Measurements from ENCODE around the gene EIF2B5. TPM values are rescaled to one million over a fixed set of nuclear protein-coding genes. Genes with fewer than 3 reads are reported as not detected.

The EIF2B5 gene
- total and polyA plus RNA-seq, 9 of the 15 experiments (the other 6 are each of a cell fraction or from before 2014, with no cell fraction given) = 19.1 to 92.4 (median 74.0) TPM

- Histone ChIP-seq H3K27me3 (ENCODE audit: control insufficient read depth in 2 of 2, insufficient read depth in 2 of 2, low read length in 2 of 2) (no peaks in the 10 kb centered on the region), H3K4me2 (ENCODE audit: insufficient read depth, low read length) (no peak overlapping the region), H3K9ac (ENCODE audit: insufficient read depth in 1 of 2, low read depth in 2 of 2, low read length in 2 of 2) (no peak overlapping the region), H3K4me1 (replicated peaks in 1 of 2; ENCODE audit: control insufficient read depth in 2 of 2, insufficient read depth in 2 of 2, low read length in 2 of 2) (peaks cover 0 to 3% of the 10 kb centered on the region in 2 experiments; a peak in 2 of 5 replicates), H3K27ac (ENCODE audit: extremely low read depth, low read depth, low read length) (no peak overlapping the region), H3K9me1 (ENCODE audit: control insufficient read depth, insufficient read depth, low read length) (peaks cover 2% of the 10 kb centered on the region), H3K9me3 (replicated peaks; ENCODE audit: control insufficient read depth, insufficient read depth, low read depth, low read length) (no peaks in the 10 kb centered on the region), H2AFZ (ENCODE audit: low read depth, low read length) (no peak overlapping the region), H3K79me2 (ENCODE audit: control insufficient read depth, insufficient read depth, low read length) (no peaks in the 10 kb centered on the region), H3K4me3 (no peak overlapping the region), H4K20me1 (replicated peaks; ENCODE audit: control insufficient read depth, insufficient read depth, low read length) (no peaks in the 10 kb centered on the region), H3K36me3 (ENCODE audit: control insufficient read depth, insufficient read depth, low read length) (peaks cover 53% of the 10 kb centered on the region)
- TF ChIP-seq FOS (IDR thresholded peaks at IDR 0.05; ENCODE audit: extremely low read depth, insufficient read length) (no peak), POLR2A (conservative IDR thresholded peaks at IDR 0.05) (peak; percentile 32)
- ChIA-PET CTCF (ENCODE audit: low intra/inter-chr PET ratio) (interaction anchor here (0.6 to 0.9 kb wide), 2 partner anchors 30 to 118 kb away, joined by 3 read pairs; no protein-coding TSS in a partner anchor), POLR2A (interaction anchor here (0.9 to 4.1 kb wide), 3 partner anchors 10 to 125 kb away, joined by 3 to 48 read pairs (median 6); partner anchors contain the start of genes DVL3 and EIF2B5)
- no peak for FAIRE-seq
- no peak; the same call in 1 of the 3 replicates for ATAC-seq
- intact Hi-C loops (cut with micrococcal nuclease) (loop anchor here (1.0 to 5.0 kb wide), 2 partner anchors 96 to 138 kb away; no protein-coding TSS in a partner anchor), in situ Hi-C loops (cut with MboI) (no loop called here)
- no TSS peak for BruUV-seq (replicated peaks)
- no peak for DNase-seq (ENCODE audit: extremely low read depth in 1 of 4, low spot score in 3 of 4)
- 82% methylated on average over 8 of the region's 8 CpGs for WGBS (ENCODE audit: insufficient coverage, low coverage, missing lambda C conversion rate)
Observed at GRCh38 chr3:184145751-184146270, 10.7 kb downstream of the EIF2B5 start.

DNA sequence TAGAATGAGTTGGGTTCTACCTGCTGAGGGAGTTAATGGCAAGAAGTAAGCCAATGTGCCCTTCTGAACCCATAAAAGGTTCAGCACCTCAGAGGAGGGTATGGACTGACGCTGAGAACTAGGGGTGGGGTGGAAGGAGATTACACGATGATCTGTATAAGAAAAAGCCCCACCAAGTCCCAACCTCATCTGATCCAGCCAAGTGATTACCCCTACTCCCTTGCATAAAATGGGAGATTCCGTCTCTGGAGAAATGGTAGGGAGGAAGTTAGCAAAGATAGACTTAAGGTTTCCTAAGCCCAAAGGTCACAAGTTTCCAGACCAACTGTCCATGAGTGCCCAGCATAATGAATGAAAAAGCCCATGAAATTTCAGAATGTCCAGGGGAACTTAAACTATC, 12.9 kb downstream of the EIF2B5 start:
- Histone ChIP-seq H3K9me3 (replicated peaks; ENCODE audit: control insufficient read depth, insufficient read depth, low read depth, low read length) (no peaks in the 10 kb centered on the region), H3K27me3 (ENCODE audit: control insufficient read depth in 2 of 2, insufficient read depth in 2 of 2, low read length in 2 of 2) (no peaks in the 10 kb centered on the region), H3K36me3 (ENCODE audit: control insufficient read depth, insufficient read depth, low read length) (peaks cover 30% of the 10 kb centered on the region), H3K9ac (ENCODE audit: insufficient read depth in 1 of 2, low read depth in 2 of 2, low read length in 2 of 2) (no peak overlapping the region; a peak in 1 of 4 replicates), H3K27ac (ENCODE audit: extremely low read depth, low read depth, low read length) (no peak overlapping the region), H3K79me2 (ENCODE audit: control insufficient read depth, insufficient read depth, low read length) (no peaks in the 10 kb centered on the region), H2AFZ (ENCODE audit: low read depth, low read length) (no peak overlapping the region), H4K20me1 (replicated peaks; ENCODE audit: control insufficient read depth, insufficient read depth, low read length) (no peaks in the 10 kb centered on the region), H3K9me1 (ENCODE audit: control insufficient read depth, insufficient read depth, low read length) (peaks cover 2% of the 10 kb centered on the region), H3K4me1 (replicated peaks in 1 of 2; ENCODE audit: control insufficient read depth in 2 of 2, insufficient read depth in 2 of 2, low read length in 2 of 2) (peaks cover 0 to 3% of the 10 kb centered on the region in 2 experiments; a peak in 2 of 5 replicates), H3K4me2 (ENCODE audit: insufficient read depth, low read length) (no peak overlapping the region), H3K4me3 (no peak overlapping the region)
- no peak for ATAC-seq
- BruUV-seq (replicated peaks) = no TSS peak
- WGBS (ENCODE audit: insufficient coverage, low coverage, missing lambda C conversion rate) = 19% methylated on average over 3 of the region's 3 CpGs
- POLR2A ChIA-PET = interaction anchor here (0.7 to 1.2 kb wide), 3 partner anchors 8 to 230 kb away, joined by 3 read pairs; no protein-coding TSS in a partner anchor
- no peak for DNase-seq (ENCODE audit: extremely low read depth in 1 of 4, low spot score in 3 of 4)
- no peak for FAIRE-seq
- in situ Hi-C loops (cut with MboI) = no loop called here
- CTCF ChIA-PET (ENCODE audit: low intra/inter-chr PET ratio) = no interaction called here
- intact Hi-C loops (cut with micrococcal nuclease) = loop anchor here (5.0 kb wide), 1 partner anchor 94 kb away; no protein-coding TSS in a partner anchor
- no peak for TF ChIP-seq CBFA2T2 (conservative IDR thresholded peaks at IDR 0.05)
- no peak for TF ChIP-seq SMAD4 (CRISPR knock-in tag; conservative IDR thresholded peaks at IDR 0.05)
- no peak for TF ChIP-seq SREBF1 (IDR thresholded peaks at IDR 0.05; ENCODE audit: borderline replicate concordance, low read depth, low read length)
- TF ChIP-seq JUNB (CRISPR knock-in tag; conservative IDR thresholded peaks at IDR 0.05) = no peak
- no peak for TF ChIP-seq ZNF174 (CRISPR knock-in tag; IDR thresholded peaks at IDR 0.05)
- no peak for TF ChIP-seq ZMIZ1 (IDR thresholded peaks at IDR 0.05; ENCODE audit: low read depth in 2 of 2, low read length in 2 of 2)
